Gastroesophageal sphincter (tissue), 4 donors: ENCODE results near the gene PLCG2. TPM values are rescaled to one million over a fixed set of nuclear protein-coding genes. Genes with fewer than 3 reads are reported as not detected.

Experiments
- ATAC-seq: fragments of 150-250 bp; one replicate; pipeline ENCODE4 v1.9.1; 2016; ENCODE audit warnings: mild to moderate bottlenecking, moderate library complexity
- H3K27ac ChIP-seq, 4 donors: fragments of 200-600 bp; sonication (generic) in 3 of 4; 1 replicate in 3 of 4; 2 replicates in 1 of 4; pipeline ENCODE4 v1.5.1; 2016 to 2019
- H3K27me3 ChIP-seq: fragments of 200-600 bp; sonication (generic); one replicate; pipeline ENCODE4 v1.5.1; 2019
- H3K36me3 ChIP-seq, 2 donors: fragments of 200-600 bp; sonication (generic); one replicate each; pipeline ENCODE4 v1.5.1; 2019; ENCODE audit warnings: control low read depth in 1 of 2
- H3K4me1 ChIP-seq, 3 donors: fragments of 200-600 bp; sonication (generic); 1 replicate in 2 of 3; 2 replicates in 1 of 3; pipeline ENCODE4 v1.5.1; 2016 to 2019; ENCODE audit warnings: control low read depth in 2 of 3
- H3K4me3 ChIP-seq, 2 donors: fragments of 200-600 bp; sonication (generic); one replicate each; pipeline ENCODE4 v1.5.1; 2019; ENCODE audit warnings: mild to moderate bottlenecking in 1 of 2, moderate library complexity in 1 of 2
- H3K9me3 ChIP-seq, 3 donors: fragments of 200-600 bp; sonication (generic); one replicate each; pipeline ENCODE4 v1.5.1; 2017 to 2019; ENCODE audit warnings: control low read depth in 2 of 3
- EP300 ChIP-seq: sonication (generic); formaldehyde crosslinking; IDR thresholded peaks from one replicate; pipeline ENCODE4 v1.6.1; 2017; ENCODE audit warnings: antibody characterized with exemption, mild to moderate bottlenecking
- POLR2A ChIP-seq, 2 donors: fragments of 450-650 bp; IDR thresholded peaks; one replicate each; pipeline ENCODE4 v1.6.1; 2017; ENCODE audit warnings: antibody characterized with exemption in 2 of 2, mild to moderate bottlenecking in 2 of 2, moderate library complexity in 1 of 2
- POLR2AphosphoS5 ChIP-seq: sonication (generic); formaldehyde crosslinking; IDR thresholded peaks from one replicate; pipeline ENCODE4 v1.6.1; 2017; ENCODE audit warnings: antibody characterized with exemption
- WGBS, 2 donors: methylation state at CpG; one replicate each; pipeline ENCODE4 v1.1.5; 2018; ENCODE audit warnings: low coverage in 1 of 2; 5-methylcytosine and 5-hydroxymethylcytosine counted together
- total RNA-seq, 4 donors: library from RNA; depleted of rRNA; stranded (reverse); fragments of >200 nt; gene quantifications; one replicate each; pipeline ENCODE4 v1.1.0, GENCODE V29; 2016
- TF ChIP-seq, protein P1 (sequence below), 4 experiments: fragments of 200-600 bp in 2 of 4; fragments of 450-650 bp in 2 of 4; sonication (generic) in 1 of 4; IDR thresholded peaks; one replicate each; pipeline ENCODE4 v1.5.1; 2017 to 2019; ENCODE audit warnings: antibody characterized with exemption in 4 of 4, mild to moderate bottlenecking in 2 of 4, moderate library complexity in 2 of 4

PLCG2 gene
- total RNA-seq, 4 donors from 2014 or later, result 6.2 to 11.4 (median 8.1) TPM

DNA sequence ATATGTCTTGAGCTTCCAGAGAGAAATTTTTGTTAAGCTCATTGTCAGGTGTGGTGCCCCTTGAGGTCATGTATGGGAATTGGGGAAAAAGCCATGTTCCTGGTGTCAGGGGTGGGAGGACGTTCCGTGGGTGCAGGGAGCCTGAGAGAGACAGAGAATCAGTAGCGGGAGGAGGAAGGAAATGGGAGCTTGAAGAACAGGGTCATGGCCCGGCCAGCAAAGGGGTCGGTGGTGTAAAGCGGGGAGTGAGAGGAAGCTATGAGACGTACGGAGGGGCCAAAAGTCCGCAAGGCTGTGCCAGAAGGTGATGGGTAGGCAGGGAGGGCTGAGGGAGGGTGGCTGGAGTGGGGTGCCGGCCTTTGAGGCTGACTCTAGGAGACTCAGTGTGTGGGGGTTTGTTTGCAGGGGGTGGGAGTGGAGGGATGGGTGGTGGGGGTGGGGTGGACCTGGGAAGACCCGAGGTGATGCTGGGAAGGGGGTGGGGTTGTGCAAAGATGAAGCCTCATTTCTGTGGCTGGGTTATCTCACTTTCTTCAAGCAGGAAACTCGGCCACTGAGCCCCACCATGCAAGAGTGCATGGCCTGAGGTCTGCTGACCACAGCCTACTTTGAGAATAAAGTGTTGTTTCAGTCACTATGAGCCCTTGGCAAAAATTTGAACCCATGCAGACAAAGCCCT is 63.6 kb downstream of the PLCG2 start:
- TF ChIP-seq POLR2AphosphoS5 (no peak), POLR2A (IDR thresholded peaks at IDR 0.05) (no peak), EP300 (no peak)
- TF ChIP-seq, protein P1, sequence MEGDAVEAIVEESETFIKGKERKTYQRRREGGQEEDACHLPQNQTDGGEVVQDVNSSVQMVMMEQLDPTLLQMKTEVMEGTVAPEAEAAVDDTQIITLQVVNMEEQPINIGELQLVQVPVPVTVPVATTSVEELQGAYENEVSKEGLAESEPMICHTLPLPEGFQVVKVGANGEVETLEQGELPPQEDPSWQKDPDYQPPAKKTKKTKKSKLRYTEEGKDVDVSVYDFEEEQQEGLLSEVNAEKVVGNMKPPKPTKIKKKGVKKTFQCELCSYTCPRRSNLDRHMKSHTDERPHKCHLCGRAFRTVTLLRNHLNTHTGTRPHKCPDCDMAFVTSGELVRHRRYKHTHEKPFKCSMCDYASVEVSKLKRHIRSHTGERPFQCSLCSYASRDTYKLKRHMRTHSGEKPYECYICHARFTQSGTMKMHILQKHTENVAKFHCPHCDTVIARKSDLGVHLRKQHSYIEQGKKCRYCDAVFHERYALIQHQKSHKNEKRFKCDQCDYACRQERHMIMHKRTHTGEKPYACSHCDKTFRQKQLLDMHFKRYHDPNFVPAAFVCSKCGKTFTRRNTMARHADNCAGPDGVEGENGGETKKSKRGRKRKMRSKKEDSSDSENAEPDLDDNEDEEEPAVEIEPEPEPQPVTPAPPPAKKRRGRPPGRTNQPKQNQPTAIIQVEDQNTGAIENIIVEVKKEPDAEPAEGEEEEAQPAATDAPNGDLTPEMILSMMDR (IDR thresholded peaks at IDR 0.05), result no peak
- Histone ChIP-seq H3K9me3 (peaks cover 0 to 19% (median 0%) of the 10 kb centered on the region in 3 donors), H3K36me3 (no peaks in the 10 kb centered on the region), H3K27ac (no peak overlapping the region), H3K4me3 (no peak overlapping the region), H3K4me1 (no peaks in the 10 kb centered on the region), H3K27me3 (peaks cover 24% of the 10 kb centered on the region)
- 45 to 57% methylated on average over 8 to 11 of the region's 12 CpGs for WGBS, 2 donors
- ATAC-seq, result no peak

DNA sequence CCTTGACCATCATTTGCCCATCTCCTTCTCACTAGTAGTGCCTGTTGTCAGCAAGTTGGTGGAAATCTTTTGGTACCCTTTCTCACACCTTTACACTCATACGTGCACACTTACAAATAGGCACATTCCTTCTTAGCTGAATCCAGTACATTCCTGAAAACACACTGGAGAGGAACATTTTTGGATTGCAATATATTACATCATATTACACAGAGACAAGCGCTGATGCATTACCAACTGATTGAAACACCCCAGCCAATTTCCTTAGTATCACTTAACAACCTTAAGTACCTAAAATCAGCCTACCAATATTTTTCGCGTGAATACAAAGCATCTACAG is 64.1 kb downstream of the PLCG2 start:
- H3K4me3 ChIP-seq, result no peak overlapping the region
- 80 to 90% methylated on average over 3 to 4 of the region's 4 CpGs for WGBS, 2 donors
- H3K9me3 ChIP-seq, result peaks cover 0 to 19% (median 0%) of the 10 kb centered on the region in 3 donors
- H3K36me3 ChIP-seq, result no peaks in the 10 kb centered on the region
- no peak overlapping the region for H3K27ac ChIP-seq
- peaks cover 20% of the 10 kb centered on the region for H3K27me3 ChIP-seq
- no peaks in the 10 kb centered on the region for H3K4me1 ChIP-seq
- ATAC-seq, result no peak
- TF ChIP-seq EP300, result no peak
- TF ChIP-seq POLR2A (IDR thresholded peaks at IDR 0.05), result no peak

DNA sequence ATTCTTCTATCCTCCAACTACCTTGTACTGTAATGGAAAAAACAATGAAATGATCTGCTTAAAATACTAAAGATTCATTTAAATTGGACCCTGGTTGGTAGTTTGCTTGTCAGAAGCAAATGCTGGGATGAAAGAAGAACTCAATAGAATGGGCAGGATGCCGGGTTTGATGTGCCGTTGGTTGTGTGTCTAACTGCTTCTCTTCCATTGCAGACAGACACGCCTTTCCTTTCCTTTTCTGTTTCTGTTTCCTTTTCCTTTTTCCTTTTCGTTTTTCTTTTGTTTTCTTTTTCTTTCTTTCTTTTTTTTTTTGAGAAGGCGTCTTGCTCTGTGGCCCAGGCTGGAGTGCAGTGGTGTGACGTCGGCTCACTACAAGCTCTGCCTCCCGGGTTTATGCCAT is 64.6 kb downstream of the PLCG2 start:
- no peak for TF ChIP-seq POLR2A (IDR thresholded peaks at IDR 0.05)
- no peak for TF ChIP-seq POLR2AphosphoS5
- TF ChIP-seq, protein P1 (IDR thresholded peaks at IDR 0.05), result no peak
- TF ChIP-seq EP300, result no peak
- H3K36me3 ChIP-seq, result no peaks in the 10 kb centered on the region
- H3K4me3 ChIP-seq, result no peak overlapping the region
- no peak overlapping the region for H3K27ac ChIP-seq
- no peaks in the 10 kb centered on the region for H3K4me1 ChIP-seq
- no peak for ATAC-seq
- 48 to 73% methylated on average over 4 to 7 of the region's 8 CpGs for WGBS, 2 donors
- peaks cover 0 to 19% (median 0%) of the 10 kb centered on the region in 3 donors for H3K9me3 ChIP-seq
- H3K27me3 ChIP-seq, result peaks cover 20% of the 10 kb centered on the region

DNA sequence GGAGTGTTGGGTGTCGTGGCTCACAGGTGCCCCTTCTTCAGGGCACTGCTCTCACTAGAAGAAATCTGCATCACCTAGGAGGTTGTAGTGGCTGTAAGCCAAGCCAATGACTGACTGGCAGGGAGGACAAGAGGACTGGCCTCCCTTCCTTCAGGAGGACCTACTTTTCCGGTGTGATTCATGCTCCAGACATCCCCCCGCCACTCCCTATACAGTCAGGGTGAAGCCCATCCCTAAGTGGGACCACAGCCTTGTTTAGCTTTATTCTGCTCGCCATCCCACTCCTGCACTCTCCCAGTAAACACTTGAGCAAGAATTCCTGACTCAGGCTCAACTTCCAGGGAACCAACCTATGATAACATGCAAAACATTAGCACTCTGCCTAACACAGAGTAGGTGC is 67.0 kb downstream of the PLCG2 start:
- H3K27ac ChIP-seq, result no peak overlapping the region
- TF ChIP-seq, protein P1 (IDR thresholded peaks at IDR 0.05), result no peak
- TF ChIP-seq POLR2A (IDR thresholded peaks at IDR 0.05) (no peak), EP300 (no peak), POLR2AphosphoS5 (no peak)
- ATAC-seq, result no peak
- H3K4me1 ChIP-seq, result no peaks in the 10 kb centered on the region
- no peaks in the 10 kb centered on the region for H3K36me3 ChIP-seq
- WGBS, 2 donors, result 68 to 100% methylated on average over 2 to 4 of the region's 4 CpGs
- peaks cover 0 to 19% (median 0%) of the 10 kb centered on the region in 3 donors for H3K9me3 ChIP-seq
- no peak overlapping the region for H3K4me3 ChIP-seq
- H3K27me3 ChIP-seq, result peaks cover 14% of the 10 kb centered on the region

DNA sequence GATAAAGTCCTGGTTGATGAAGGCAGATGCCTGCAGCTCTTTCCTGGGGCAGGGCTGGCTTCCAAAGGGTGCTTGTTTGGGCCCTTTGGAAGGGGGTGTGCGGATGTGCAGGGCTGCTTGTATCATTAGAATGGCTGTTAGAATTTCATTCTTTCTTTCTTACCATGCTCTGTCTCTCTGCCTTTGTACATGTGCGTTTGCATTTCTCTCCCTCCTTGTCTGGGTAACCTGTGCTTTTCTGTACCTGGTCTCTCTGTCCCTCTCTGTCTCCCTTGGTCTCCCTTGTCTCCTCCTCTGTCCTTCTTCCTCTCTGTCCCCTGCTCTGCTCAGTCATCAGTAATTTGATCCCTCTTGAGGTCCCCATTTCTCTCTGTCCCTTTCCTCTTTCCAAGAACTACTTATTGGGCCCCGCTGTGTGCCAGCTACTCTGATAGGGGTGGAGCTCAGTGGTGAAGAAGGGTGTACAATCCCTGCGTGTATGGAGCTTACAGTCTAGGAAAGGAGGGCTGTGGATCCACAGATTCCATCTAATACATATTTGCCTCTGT is 69.3 kb downstream of the PLCG2 start:
- Histone ChIP-seq H3K4me1 (no peaks in the 10 kb centered on the region), H3K27ac (no peak overlapping the region), H3K4me3 (no peak overlapping the region), H3K36me3 (no peaks in the 10 kb centered on the region), H3K27me3 (peaks cover 4% of the 10 kb centered on the region), H3K9me3 (peaks cover 0 to 19% (median 0%) of the 10 kb centered on the region in 3 donors)
- WGBS, 2 donors, result 54 to 64% methylated on average over 4 of the region's 4 CpGs
- ATAC-seq, result no peak
- TF ChIP-seq POLR2AphosphoS5 (no peak), POLR2A (IDR thresholded peaks at IDR 0.05) (no peak), EP300 (no peak)
- TF ChIP-seq, protein P1 (IDR thresholded peaks at IDR 0.05), result no peak
